ENCODE data around the gene RASSF7.

RASSF7 gene

GRCh38 chr11:532986-533585 is 27.7 kb upstream of the RASSF7 start:
- no peak for DNase-seq (ENCODE audit: low read depth, low spot score)

GRCh38 chr11:533586-534395 is 27.0 kb upstream of the RASSF7 start:
- no peak for DNase-seq (ENCODE audit: low read depth, low spot score)

DNA sequence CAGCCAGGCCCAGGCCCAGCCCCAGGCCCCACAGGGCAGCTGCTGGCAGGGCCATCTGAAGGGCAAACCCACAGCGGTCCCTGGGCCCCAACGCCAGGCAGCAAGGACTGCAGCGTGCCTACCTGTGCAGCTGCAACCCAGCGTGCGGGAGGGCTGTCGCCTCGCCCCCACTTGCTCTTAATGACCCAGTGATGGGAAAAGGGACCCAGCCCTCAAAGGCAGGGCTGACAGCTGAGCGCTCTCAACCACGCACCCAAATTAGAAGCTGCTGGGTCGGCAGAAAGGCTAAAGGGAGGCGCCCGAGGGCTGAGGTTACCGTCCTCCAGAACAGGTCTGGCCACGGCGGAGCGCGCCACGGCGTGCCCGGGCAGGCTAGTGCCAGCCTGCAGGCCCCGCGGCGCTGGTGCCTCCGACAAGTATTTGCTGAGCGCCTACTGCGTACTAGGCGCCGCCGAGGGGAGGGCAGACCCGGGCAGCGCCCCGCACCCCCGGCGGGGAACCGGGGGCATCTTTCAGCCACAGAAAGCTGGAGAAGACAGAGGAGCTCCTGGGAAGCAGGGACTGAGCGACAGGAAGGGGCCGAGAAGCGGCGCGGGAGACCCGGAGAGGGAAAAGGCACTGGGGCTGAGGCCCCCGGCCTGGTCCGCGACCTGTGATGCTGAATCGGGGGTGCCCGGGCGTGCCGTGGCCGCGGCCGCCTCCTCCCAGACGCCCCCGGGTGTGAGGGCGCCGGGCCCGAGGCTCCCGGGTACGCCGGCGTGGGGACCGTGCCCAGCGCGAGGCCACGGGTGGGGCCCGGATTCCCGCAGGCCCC is 26.2 kb upstream of the RASSF7 start:
- DNase-seq (ENCODE audit: low read depth, low spot score): no peak

- no peak for DNase-seq (ENCODE audit: low read depth, low spot score)
These were observed 25.6 kb upstream of the RASSF7 start for GRCh38 chr11:535210-535518.

GRCh38 chr11:535519-536454 is 25.0 kb upstream of the RASSF7 start, which contains the start of gene HRAS:
HRAS (minus strand) TSS chr11:535576.
- no peak for DNase-seq (ENCODE audit: low read depth, low spot score)

DNA sequence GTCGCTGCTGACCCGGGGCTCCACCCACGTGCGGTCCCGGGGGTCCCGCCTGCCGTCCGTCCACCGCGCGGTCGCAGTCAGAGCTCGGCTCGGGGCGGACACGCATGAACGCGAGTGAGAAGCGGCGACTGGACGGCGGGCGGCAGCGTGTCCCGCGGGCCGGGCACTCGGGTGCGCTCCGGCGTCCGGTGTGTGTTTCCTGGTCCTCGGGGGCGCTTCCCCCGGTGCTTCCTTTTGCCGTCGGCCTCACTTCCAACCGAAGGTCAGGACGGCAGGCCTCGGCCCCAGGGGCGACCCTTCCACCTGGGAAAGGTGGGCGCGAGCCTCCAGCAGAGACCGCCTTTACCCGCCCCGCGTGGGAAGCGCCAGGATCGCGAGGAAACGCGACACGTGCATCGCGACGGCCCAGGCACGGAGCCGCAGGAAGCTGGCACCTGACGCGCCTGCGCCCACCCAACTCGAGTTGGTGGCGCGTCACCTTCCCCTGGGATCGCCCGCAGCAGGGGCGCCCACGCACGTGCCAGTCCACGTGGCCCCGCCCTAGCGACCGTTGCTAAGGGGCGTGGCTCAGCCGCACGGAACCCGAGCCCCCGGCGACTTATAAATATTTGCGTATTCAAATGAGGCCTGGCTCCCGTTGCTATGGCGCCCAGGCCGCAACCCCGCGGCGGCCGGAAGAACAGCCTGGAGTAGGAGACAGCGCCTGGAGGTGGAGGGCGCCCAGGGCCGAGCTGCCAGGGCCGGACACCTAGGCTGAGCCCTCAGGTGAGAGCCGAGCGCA is 23.7 kb upstream of the RASSF7 start, which contains the start of gene LRRC56:
LRRC56 (plus strand) TSS at position 687 of the 781 bp plus-strand sequence. CDS start 3,158 bp downstream, outside the sequence.
- DNase-seq (ENCODE audit: low read depth, low spot score): no peak

DNA sequence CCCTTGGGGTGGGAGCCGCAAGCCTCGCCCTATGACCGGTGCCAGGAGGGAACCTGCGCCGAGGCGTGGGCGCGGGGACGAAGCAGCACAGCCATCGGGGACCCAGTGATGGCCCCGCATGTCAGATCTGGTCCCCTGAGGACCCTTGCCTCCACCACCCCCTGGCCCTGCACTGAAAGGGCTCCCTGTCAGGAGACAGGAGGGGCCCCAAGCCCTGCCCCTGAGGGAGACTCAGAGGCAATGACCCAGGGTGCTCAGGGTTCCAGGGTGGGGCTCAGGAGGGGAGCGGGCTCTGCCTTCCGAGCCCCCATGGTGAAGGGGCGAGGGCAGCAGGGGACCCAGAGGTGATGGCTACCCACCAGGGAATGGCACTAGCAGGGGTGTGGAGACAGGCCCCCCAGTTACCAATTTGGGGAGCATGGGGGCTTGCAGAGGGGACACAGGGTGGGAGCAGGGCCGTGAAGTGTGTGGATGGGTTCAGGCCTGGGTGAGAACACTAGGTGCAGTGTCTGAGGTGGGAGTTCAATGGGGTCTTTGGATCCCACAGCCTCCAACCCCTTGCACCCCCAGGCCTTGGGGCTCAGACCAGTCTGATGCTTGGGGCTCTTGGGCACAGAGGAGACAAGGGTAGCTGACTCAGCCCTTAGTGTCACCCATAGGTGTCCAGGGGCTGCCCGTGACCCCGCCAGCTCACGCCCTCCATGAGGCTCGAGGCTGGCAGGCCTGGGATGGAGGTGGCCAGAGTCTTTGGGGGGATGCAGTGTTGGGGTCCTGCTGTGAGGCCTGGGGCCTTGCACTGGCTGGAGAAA is 22.9 kb upstream of the RASSF7 start:
- no peak for DNase-seq (ENCODE audit: low read depth, low spot score)

- DNase-seq (ENCODE audit: low read depth, low spot score): no peak
These were observed 22.2 kb upstream of the RASSF7 start for GRCh38 chr11:538431-539051.

DNA sequence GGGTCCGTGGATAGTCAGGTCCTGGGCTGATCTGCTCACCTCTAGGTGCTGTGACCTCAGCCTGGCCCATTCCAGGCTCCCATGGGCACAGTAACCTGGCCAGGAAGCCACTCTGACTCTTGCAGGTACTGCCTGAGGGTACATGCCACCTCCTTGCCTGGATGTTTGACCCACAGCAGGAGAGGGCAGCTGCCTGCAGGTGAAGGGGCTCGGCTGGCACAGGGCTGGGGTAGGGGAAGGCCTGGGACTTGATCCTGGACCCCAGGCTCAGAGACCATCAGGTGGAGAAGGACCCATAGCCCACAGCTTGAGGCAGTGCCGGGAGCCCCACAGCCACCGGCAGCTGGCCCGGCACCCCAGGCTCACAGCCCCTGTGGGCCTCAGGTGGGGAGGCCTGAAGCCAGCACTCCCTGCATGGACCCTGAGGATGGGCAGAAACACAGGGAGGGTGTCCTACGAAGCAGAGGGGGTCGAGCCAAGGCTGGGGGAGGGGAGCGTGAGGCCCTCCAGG is 20.7 kb upstream of the RASSF7 start:
- DNase-seq (ENCODE audit: low read depth, low spot score): no peak

DNA sequence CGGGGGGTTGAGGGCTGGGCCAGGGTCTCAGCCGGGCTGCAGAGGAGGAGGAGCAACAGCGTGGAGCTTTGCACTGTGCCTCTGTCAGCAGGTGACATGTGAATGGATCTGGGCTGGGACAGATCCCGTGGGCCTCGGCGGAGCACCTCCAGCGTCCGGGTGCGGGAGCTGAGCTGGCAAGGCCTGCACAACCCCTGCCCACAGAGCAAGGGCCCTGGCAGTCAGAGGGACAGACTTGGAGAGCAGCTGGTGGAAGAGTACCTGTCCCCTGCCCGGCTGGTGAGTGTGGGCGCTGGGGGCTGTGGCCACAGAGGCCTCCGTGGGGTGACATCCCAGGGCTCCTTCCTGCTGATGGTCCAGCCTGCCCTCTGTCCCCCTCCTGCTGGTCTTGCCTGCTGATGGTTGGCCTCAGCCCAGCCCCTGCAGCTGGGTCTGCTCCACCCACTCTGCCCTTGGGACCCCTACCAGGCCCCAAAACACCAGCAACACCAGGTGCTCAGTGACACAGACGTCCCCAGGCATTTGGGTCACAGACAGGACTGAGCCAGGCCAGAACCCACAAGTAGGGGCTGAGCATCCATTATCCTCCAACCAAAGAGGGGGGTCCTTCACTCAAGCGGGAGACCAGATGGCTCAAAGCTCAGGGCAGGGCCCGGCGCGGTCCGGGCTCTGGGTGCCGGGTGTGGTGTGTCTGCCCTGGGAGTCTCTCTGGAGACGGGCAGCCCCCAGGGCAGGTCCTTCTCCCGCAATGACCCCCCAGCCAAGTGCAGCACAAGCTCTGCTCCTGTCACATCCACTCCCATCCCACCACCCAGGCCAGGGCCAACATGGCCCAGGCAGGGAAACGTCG is 20.0 kb upstream of the RASSF7 start:
- DNase-seq (ENCODE audit: low read depth, low spot score): no peak

- DNase-seq (ENCODE audit: low read depth, low spot score): no peak
These were observed 19.3 kb upstream of the RASSF7 start for GRCh38 chr11:541433-541885.

- DNase-seq (ENCODE audit: low read depth, low spot score): no peak
These were observed 16.0 kb upstream of the RASSF7 start for GRCh38 chr11:544817-545166.

DNA sequence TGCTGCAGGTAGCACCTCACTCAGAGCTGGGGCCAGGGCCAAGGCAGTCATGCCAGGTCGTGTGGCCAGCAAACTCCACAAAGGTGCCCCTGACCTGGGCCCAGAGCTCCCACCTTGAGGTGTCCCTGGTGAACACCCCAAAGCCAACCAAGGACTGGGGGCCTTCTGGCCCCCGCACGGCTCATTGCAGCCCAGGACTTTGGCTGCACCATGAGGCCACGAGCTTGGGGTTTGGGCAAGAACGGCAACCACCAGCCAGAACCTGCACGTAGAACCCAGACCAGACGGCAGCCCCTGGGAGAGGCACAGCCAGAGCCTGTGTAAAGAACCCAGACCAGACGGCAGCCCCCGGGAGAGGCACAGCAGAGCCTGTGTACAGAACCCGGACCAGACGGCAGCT is 15.6 kb upstream of the RASSF7 start:
- no peak for DNase-seq (ENCODE audit: low read depth, low spot score)

DNA sequence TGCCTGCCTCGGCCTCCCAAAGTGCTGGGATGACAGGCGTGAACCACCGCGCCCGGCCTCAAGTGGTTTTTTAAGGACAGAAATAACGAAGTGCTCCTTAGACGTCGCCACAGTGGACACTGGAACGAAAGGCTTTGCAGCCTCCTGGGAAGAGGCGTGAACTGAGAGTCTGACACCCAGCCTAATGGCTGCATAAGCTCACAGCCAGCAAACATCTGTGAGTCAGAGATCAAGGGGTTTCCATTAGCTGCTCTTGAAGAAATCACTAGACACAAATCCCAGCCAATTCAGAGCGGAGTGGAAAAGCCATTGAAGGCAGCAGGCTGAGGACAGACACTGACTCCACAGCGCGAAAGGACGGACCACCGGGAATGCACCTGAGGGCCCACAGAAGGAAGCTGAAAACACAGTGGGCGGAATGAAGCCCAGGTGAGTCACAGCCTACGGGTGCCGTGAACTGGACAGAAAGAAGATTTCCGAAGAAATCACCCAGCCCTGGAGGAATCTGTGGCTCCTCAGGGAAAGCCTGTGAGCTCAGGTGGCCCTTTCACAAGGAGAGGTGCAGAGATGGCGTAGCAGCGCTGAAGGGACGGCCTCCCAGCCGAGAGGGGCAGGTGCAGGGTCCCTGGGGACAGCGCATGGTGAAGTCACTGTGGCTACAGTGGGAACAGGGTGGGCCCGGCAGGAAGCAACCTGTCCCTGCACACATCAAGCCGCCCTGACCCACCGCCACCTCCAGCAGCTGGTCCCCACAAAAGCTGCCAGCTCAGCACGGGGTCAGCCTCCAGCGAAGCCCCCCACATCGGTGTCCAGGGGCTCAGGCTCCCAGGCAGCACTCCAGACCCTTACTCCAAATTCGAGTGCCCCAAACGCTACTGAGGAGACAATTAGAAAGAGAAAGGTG is 11.8 kb upstream of the RASSF7 start:
- DNase-seq (ENCODE audit: low read depth, low spot score): no peak

DNA sequence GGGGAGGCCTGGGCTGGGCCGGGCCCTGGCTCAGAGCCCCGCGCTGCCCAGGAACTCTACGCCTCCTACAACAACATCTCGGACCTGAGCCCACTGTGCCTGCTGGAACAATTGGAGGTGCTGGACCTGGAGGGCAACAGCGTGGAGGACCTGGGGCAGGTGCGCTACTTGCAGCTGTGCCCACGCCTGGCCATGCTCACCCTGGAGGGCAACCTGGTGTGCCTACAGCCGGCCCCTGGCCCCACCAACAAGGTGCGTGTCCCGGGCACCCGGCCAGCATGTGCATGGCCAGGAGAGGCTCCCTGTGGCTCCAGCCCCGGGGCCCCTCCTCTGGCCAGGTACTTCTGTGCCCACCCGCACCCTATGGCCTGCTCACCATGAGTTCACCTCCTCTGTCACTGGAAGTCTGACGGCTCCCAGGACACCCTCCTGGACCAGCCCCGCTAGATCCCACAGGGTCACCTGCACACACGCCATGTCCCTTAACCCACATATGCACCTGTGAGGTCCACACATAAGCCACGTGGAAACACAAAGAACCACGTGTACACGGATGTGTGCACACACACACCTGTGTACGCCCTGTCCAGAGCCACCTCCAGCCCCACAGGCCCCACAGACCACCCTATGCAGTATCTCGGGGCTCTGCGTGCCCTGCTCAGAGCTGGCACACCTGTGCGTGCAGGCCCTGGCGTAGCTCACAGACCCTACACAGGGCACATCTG is 10.6 kb upstream of the RASSF7 start:
- DNase-seq (ENCODE audit: low read depth, low spot score): no peak

DNA sequence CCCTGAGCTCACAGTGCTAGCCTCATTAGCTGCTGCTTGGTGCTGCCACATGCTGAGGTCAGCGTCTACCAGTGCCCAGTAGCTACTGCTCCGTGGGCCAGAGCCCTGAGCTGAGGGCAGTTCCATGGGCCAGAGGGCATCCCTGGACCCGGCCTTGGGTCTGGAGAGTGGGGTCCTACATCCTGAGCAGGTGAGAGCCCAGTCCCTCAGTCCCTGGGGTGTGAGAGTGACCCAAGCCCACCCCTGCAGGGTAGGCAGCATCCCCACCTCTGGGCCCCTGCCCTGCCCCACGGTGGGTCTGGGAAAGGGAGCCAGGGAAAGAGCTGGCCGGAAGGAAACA is 10.1 kb upstream of the RASSF7 start:
- no peak for DNase-seq (ENCODE audit: low read depth, low spot score)

GRCh38 chr11:551131-551530 is 9.6 kb upstream of the RASSF7 start:
- no peak for DNase-seq (ENCODE audit: low read depth, low spot score)
